Epithelial cell of esophagus (primary cell): Measurements from ENCODE around the gene GRB10.
"Not testable (repeated sequence)": the region's sequence is repeated elsewhere in the genome, so short reads cannot be mapped to it uniquely, and the experiment has no call there.

Experiments used
- DNase-seq: peaks from one replicate; pipeline ENCODE4 v3.0.0; 2010; ENCODE audit warnings: low read depth
- H3K4me3 ChIP-seq: 2 replicates; pipeline ENCODE4 v1.5.1; 2011; ENCODE audit warnings: mild to moderate bottlenecking, low read length, control low read depth
- TF ChIP-seq, protein P1 (sequence below): IDR thresholded peaks from 2 replicates; pipeline ENCODE4 v1.5.1; 2011; ENCODE audit warnings: low read depth, mild to moderate bottlenecking, low read length, control low read depth, inconsistent platforms; ENCODE audit not compliant: insufficient read depth; ENCODE audit errors: missing control alignments

GRB10 gene

DNA sequence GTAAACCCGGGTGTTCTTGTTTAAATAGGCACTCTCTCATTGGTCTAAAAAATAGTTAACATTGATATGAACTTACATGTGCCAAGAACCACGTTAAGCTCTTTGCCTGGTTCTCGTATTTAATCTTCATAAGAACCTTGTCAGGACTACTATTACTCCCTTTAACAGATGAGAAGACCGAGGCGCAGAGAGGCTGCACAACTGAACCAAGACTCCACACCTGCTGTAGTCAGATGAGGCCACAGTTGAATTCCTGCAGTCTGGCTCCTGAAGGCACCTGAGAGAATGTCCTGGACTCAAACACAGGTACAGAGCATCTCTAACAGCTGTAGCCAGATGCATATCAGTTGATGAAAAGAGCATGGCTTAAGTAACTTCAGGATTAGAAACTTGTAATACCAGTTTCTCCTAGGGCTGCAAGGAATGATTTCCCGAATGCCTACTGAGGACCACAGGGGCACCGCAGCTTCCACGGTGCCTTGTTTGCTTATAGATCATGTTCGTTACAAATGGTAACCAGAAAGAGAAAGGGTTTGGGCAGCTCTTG lies 227.0 kb downstream of the GRB10 start:
- H3K4me3 ChIP-seq = no peak overlapping the region
- DNase-seq = no peak
- TF ChIP-seq, protein P1, sequence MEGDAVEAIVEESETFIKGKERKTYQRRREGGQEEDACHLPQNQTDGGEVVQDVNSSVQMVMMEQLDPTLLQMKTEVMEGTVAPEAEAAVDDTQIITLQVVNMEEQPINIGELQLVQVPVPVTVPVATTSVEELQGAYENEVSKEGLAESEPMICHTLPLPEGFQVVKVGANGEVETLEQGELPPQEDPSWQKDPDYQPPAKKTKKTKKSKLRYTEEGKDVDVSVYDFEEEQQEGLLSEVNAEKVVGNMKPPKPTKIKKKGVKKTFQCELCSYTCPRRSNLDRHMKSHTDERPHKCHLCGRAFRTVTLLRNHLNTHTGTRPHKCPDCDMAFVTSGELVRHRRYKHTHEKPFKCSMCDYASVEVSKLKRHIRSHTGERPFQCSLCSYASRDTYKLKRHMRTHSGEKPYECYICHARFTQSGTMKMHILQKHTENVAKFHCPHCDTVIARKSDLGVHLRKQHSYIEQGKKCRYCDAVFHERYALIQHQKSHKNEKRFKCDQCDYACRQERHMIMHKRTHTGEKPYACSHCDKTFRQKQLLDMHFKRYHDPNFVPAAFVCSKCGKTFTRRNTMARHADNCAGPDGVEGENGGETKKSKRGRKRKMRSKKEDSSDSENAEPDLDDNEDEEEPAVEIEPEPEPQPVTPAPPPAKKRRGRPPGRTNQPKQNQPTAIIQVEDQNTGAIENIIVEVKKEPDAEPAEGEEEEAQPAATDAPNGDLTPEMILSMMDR = no peak

DNA sequence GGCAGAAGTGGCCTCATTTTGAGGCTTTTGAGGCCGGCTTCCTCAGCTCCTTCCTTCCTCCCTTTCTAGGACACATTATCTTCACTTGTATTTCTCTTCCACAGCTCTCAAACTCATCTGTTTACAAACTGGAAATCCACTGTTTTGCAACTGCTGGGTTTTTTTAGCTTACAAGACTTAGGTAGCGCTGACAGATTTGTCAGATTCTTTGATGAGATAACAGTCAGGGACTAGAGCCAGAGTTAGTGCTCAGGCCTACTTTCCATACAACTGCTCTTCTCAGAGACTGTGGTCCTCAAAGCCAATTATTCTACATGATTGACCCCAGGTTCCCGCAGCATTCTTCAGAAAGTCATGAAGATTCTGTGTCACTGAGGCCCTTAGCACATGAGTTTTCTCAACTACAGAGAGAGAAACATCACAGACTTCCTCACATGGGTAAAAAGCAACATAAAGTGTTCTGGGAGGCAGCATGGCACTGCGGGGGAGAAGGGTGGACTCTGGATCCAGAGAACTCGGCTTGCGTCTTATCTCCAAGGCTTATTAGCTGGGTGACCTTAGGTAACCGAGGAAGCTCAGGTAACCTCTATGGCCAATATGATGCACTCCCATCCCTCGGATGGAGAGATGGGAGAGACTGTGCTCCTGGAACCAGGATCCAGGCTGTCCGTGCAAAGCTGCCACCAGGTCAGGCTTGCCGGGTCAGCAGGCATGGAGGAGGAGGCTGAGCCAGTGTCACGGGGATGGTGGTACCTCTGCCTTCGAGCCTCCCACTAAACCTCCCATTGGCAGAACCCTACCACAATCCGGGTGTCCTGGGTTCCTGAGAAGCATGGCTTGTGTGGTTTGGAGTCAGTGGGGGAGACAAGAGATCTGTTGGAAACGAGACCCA lies 228.0 kb downstream of the GRB10 start:
- TF ChIP-seq, protein P1 = no peak
- no peak overlapping the region for H3K4me3 ChIP-seq
- DNase-seq = no peak

DNA sequence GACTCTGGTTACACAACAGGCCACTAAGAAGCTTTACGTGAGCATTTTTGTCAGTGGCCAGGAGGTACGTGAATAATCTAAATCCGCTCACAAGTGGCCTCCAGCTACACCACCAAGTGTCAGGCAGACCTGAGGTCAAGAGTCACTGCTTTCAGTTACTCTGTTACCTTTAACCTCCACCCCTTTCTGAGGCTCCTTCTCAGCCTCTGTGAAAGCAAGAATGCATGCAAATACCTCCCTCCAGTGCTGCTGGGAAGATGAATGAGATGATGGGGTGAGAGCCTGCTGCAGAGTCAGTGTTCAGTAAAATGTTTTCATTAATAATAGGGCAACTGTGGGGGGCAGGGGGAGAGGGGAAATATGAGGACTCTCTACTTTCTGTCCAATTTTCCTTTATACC lies 228.7 kb downstream of the GRB10 start:
- H3K4me3 ChIP-seq = no peak overlapping the region
- TF ChIP-seq, protein P1 = no peak
- DNase-seq = no peak

DNA sequence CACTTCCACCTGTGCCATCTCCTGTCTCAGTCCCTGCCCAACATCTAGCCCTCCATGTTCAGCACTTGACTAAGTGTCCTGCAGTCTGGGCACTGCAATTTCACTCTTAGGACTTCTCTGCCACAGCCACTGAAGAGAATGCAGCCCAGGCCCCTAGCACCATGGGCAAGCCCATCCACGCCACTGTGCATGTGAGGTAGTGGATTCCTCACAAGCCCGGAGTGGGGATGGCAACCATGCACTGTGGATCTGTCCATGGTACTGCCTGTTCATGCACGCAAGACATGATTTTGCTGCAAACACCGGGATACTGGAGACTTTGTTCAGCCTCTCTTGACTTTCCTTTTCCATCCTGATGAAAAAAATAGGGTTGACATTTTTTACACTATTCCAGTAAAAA lies 229.8 kb downstream of the GRB10 start:
- peak; percentile 70 for DNase-seq

DNA sequence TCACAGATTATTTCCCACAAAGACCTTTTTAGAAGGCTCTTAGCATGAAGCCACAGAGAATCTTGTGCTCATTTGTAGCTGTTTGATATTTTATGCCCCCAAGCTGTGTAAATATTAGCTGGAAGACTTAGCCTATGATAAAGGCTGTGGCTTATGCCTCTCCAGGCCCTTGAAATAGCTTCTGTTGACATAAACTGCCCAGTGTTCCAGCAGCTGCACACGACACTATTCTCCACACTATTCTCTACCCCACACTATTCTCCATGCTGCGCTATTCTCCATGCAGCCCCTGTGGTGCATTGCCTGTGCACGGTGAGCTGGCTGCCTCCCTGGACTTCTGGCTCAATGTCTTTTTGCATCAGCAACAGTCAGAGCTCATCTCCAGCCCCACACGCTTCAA lies 230.6 kb downstream of the GRB10 start:
- no peak for DNase-seq
- H3K4me3 ChIP-seq = no peak overlapping the region
- TF ChIP-seq, protein P1 = no peak

More for the DNA sequence above, 229.8 kb downstream of the GRB10 start:
- TF ChIP-seq, protein P1 = no peak
- H3K4me3 ChIP-seq = no peak overlapping the region

DNA sequence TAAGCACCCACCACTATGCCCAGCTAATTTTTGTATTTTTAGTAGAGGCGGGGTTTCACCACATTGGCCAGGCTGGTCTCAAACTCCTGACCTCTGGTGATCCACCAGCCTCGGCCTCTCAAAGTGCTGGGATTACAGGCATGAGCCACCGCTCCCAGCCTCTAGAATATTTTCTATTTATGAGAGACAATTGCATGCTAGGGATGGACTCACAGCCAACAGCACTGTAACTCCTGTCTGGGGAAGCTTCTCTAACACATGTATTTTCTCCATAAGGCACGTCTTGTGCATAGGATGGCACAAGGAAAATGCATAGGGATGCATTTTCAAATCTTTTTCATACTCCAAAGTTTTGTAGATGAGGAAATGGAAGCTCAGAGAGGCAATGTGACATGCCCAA lies 237.1 kb downstream of the GRB10 start:
- H3K4me3 ChIP-seq, DNase-seq: not testable (repeated sequence)

DNA sequence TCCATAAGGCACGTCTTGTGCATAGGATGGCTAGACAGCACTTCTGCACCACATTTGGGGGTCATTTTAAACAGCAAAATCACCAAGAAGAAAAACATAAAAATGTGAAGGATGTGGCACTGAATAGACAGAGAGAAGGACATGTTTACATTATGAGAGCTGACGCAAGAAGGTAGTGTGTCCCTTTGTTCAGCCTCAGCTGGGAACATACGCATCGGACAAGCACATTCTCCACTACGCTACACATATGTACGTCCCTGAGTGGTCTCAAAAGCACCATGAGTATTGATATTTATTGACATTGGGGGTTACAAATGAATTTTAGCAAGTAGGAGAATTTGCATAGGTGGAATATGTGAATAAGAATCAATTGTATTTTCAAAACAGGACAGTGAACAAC lies 237.7 kb downstream of the GRB10 start:
- TF ChIP-seq, protein P1 = no peak
- H3K4me3 ChIP-seq = no peak overlapping the region
- no peak for DNase-seq
